Globus pallidus (tissue), 1 donor: ENCODE data around the gene PA2G4.
"Not testable (repeated sequence)": the region's sequence is repeated elsewhere in the genome, so short reads cannot be mapped to it uniquely, and the experiment has no call there.

Experiments used
- DNase-seq: peaks from one replicate; pipeline ENCODE4 v3.0.0-alpha.2; 2015; ENCODE audit warnings: low spot score

PA2G4 gene

GRCh38 chr12:56104109-56104814 lies at the start of gene PA2G4:
TSS of gene PA2G4 (plus strand) at chr12:56104559. CDS start at chr12:56104738, 179 bp downstream.
- DNase-seq: peak; percentile 98

- not testable (repeated sequence) for DNase-seq
Observed at GRCh38 chr12:56059964-56060363, 44.4 kb upstream of the PA2G4 start.

GRCh38 chr12:56061982-56062381 lies 42.4 kb upstream of the PA2G4 start:
- no peak for DNase-seq

GRCh38 chr12:56062996-56063395 lies 41.4 kb upstream of the PA2G4 start:
- no peak for DNase-seq

GRCh38 chr12:56071648-56072047 lies 32.7 kb upstream of the PA2G4 start:
- no peak for DNase-seq

GRCh38 chr12:56074396-56074795 lies 30.0 kb upstream of the PA2G4 start:
- DNase-seq: no peak

GRCh38 chr12:56077966-56078365 lies 26.4 kb upstream of the PA2G4 start:
- DNase-seq: not testable (repeated sequence)

- no peak for DNase-seq
Observed at GRCh38 chr12:56078427-56078826, 25.9 kb upstream of the PA2G4 start.

- DNase-seq: peak; percentile 91
Observed at GRCh38 chr12:56078931-56079722, 25.2 kb upstream of the PA2G4 start.

- peak; percentile 88 for DNase-seq
Observed at GRCh38 chr12:56079723-56080555, 24.4 kb upstream of the PA2G4 start, which contains the start of gene ERBB3. TSS of gene ERBB3 (plus strand) at chr12:56080165. CDS start at chr12:56080301, 136 bp downstream.

GRCh38 chr12:56080556-56081138 lies 23.7 kb upstream of the PA2G4 start:
- DNase-seq: peak; percentile 29

GRCh38 chr12:56081393-56082347 lies 22.7 kb upstream of the PA2G4 start:
- peak; percentile 92 for DNase-seq

- no peak for DNase-seq
Observed at GRCh38 chr12:56082382-56082781, 22.0 kb upstream of the PA2G4 start.

GRCh38 chr12:56082967-56083366 lies 21.4 kb upstream of the PA2G4 start:
- DNase-seq: peak; percentile 99

- DNase-seq: no peak
Observed at GRCh38 chr12:56084958-56085543, 19.3 kb upstream of the PA2G4 start.

GRCh38 chr12:56086096-56086495 lies 18.3 kb upstream of the PA2G4 start:
- no peak for DNase-seq

- no peak for DNase-seq
Observed at GRCh38 chr12:56086608-56087007, 17.8 kb upstream of the PA2G4 start.

- peak; percentile 35 for DNase-seq
Observed at GRCh38 chr12:56087220-56087619, 17.1 kb upstream of the PA2G4 start.

GRCh38 chr12:56097738-56098137 lies 6.6 kb upstream of the PA2G4 start:
- DNase-seq: no peak

- no peak for DNase-seq
Observed at GRCh38 chr12:56098592-56098991, 5.8 kb upstream of the PA2G4 start.
